ENCODE measurements around the gene PODXL. TPM values are rescaled to one million over a fixed set of nuclear protein-coding genes. Genes with fewer than 3 reads are reported as not detected.

The PODXL gene
- total RNA-seq, 1 donor from 2014 or later, result 64.4 TPM

DNA sequence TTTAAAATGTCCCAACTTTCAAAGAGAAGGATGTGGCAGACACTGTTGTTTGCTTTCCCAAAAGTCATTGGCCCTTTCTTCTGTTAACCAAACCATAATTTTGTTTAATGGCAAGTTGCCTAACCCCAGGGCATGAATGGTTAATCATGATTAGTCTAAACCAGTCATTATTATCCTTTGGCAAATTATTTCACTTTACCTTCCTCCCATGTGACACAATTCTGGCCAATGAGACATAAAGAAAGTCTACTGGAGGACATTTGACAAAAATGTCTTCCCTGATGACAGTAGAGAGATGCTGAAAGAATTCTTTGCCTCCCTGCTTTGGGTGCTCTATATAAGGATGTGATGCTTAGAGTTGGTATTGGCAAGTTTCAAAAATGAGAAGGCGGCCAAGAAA is 101.9 kb downstream of the PODXL start:
- DNase-seq (ENCODE audit: low spot score), result no peak

Other genes with a start within 250 kb of the PODXL start
- 99.6 TPM for gene MKLN1, start 228.8 kb downstream of the PODXL start, total RNA-seq

All from ureter (tissue), 1 donor.